Neural crest cell (in vitro differentiated cells): ENCODE results near the gene TMPRSS11F. TPM values are rescaled to one million over a fixed set of nuclear protein-coding genes. Genes with fewer than 3 reads are reported as not detected.
A peak's percentile ranks its signal among the peaks of the same experiment; 100 is the strongest.

Experiments used
- DNase-seq: peaks from one replicate; pipeline ENCODE4 v3.0.0; 2021; ENCODE audit warnings: low read depth, mixed read lengths, low spot score
- H3K27ac Mint-ChIP-seq: one replicate; pipeline ENCODE4 v1.8.0; 2021; ENCODE audit warnings: mild to moderate bottlenecking, mixed read lengths; ENCODE audit not compliant: unreplicated experiment
- H3K27me3 Mint-ChIP-seq: 2 replicates; pipeline ENCODE4 v1.8.0; 2021; ENCODE audit warnings: low read depth, mild to moderate bottlenecking, mixed read lengths
- H3K36me3 Mint-ChIP-seq: 2 replicates; pipeline ENCODE4 v1.8.0; 2021; ENCODE audit warnings: low read depth, mild to moderate bottlenecking, mixed read lengths
- H3K4me1 Mint-ChIP-seq: 2 replicates; pipeline ENCODE4 v1.8.0; 2021; ENCODE audit warnings: mixed read lengths
- H3K4me3 Mint-ChIP-seq: one replicate; pipeline ENCODE4 v1.8.0; 2021; ENCODE audit warnings: mild to moderate bottlenecking, mixed read lengths
- H3K9me3 Mint-ChIP-seq: 2 replicates; pipeline ENCODE4 v1.8.0; 2021; ENCODE audit warnings: mixed read lengths
- total RNA-seq: library from RNA; stranded (reverse); gene quantifications from 2 replicates; pipeline ENCODE4 v1.2.1, GENCODE V29; 2021
- TF ChIP-seq, protein P1 (sequence below): fragments of 200-600 bp; sonication (generic); conservative IDR thresholded peaks from 2 replicates; pipeline ENCODE4 v1.5.0; 2021; ENCODE audit warnings: antibody characterized with exemption, mild to moderate bottlenecking

TMPRSS11F gene
- total RNA-seq, 1 donor from 2014 or later = not detected

DNA sequence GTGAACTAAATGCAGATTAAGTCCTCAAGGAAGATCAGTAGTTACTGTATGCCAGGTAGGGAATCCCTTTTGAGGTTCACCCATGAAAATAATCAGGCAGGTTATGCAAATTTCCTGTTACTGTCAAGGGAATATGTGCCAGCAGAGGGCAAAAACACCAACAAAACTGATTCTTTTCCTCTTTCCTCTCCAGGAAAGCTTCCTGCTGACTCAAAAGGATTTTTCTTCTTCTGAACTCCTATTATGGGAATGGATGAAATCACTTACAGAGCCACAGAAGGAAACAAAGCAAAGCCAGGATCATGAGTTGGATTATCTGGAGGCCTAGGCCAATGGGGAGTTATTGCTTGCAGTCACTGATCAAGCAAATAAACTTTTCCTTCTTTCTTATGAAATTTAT lies 49.7 kb downstream of the TMPRSS11F start:
- no peaks in the 10 kb centered on the region for H3K4me1 Mint-ChIP-seq
- no peaks in the 10 kb centered on the region for H3K27me3 Mint-ChIP-seq
- no peak for DNase-seq
- TF ChIP-seq, protein P1, sequence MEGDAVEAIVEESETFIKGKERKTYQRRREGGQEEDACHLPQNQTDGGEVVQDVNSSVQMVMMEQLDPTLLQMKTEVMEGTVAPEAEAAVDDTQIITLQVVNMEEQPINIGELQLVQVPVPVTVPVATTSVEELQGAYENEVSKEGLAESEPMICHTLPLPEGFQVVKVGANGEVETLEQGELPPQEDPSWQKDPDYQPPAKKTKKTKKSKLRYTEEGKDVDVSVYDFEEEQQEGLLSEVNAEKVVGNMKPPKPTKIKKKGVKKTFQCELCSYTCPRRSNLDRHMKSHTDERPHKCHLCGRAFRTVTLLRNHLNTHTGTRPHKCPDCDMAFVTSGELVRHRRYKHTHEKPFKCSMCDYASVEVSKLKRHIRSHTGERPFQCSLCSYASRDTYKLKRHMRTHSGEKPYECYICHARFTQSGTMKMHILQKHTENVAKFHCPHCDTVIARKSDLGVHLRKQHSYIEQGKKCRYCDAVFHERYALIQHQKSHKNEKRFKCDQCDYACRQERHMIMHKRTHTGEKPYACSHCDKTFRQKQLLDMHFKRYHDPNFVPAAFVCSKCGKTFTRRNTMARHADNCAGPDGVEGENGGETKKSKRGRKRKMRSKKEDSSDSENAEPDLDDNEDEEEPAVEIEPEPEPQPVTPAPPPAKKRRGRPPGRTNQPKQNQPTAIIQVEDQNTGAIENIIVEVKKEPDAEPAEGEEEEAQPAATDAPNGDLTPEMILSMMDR = peak; percentile 17
- H3K27ac Mint-ChIP-seq = no peak overlapping the region
- no peaks in the 10 kb centered on the region for H3K36me3 Mint-ChIP-seq
- no peaks in the 10 kb centered on the region for H3K9me3 Mint-ChIP-seq
- H3K4me3 Mint-ChIP-seq = no peak overlapping the region

DNA sequence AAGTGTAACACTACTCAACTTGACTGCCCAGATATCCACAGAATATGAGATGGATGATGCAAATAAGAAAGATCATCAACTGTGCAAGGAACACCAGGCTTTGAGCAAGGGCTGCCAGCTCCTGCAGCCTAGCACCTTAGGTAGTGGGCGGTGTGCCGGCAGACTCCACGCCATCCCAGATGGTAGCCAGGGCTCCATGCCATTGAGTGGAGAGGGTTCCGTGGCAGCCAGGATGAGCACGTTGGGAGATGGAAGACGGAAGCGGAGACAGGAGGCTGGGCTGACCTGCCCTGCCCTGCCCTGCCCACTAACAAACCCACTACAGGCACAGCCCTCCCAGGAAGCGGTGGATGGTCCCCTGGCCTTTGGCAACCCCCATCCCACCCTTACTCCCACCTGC lies 51.9 kb downstream of the TMPRSS11F start:
- TF ChIP-seq, protein P1 = no peak
- Mint-ChIP-seq H3K27me3 (no peaks in the 10 kb centered on the region), H3K4me3 (no peak overlapping the region), H3K27ac (no peak overlapping the region), H3K9me3 (no peaks in the 10 kb centered on the region), H3K36me3 (no peaks in the 10 kb centered on the region), H3K4me1 (peaks cover 4% of the 10 kb centered on the region)
- no peak for DNase-seq

DNA sequence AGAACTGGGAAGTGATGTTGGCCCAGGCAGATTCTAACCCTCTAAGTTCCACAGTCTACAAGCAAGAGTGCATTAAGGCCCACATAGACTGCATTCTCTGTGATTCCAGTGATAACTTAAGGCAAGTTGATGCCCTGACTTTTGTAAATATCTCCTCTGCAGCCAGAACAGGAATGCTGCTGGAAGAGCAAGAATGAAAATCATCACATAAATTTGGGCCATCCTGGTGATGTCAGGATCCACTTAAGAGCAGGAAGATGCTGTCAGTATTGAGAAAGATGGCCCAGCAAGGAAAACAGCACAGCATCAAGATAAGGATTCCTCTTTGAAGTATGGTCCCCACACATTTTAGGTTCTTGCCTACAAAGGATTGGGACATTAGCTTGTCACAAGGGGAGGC lies 52.4 kb downstream of the TMPRSS11F start:
- TF ChIP-seq, protein P1 = no peak
- H3K4me1 Mint-ChIP-seq = peaks cover 9% of the 10 kb centered on the region
- no peak for DNase-seq
- no peaks in the 10 kb centered on the region for H3K36me3 Mint-ChIP-seq
- no peaks in the 10 kb centered on the region for H3K27me3 Mint-ChIP-seq
- H3K27ac Mint-ChIP-seq = no peak overlapping the region
- no peaks in the 10 kb centered on the region for H3K9me3 Mint-ChIP-seq
- no peak overlapping the region for H3K4me3 Mint-ChIP-seq

DNA sequence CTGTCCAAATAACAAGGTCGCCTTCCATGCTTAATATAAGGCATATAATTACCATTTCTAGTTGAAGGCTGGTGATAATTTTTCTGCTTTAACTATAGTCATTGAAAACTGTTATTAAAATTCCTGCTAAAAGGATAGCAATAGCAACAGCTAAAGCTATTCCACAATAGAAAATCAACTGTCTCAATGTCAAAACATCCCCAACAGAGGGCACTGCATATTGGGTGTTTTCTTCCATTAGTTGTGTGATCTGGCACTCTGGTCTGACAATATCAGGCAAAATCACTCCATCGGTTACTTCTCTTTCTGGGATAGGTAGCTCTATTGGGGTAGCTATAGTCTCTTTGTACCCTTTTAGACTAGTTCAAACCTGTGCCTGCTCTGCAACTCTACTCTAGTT lies 53.5 kb downstream of the TMPRSS11F start:
- TF ChIP-seq, protein P1 = no peak
- Mint-ChIP-seq H3K27ac (no peak overlapping the region), H3K36me3 (no peaks in the 10 kb centered on the region), H3K27me3 (no peaks in the 10 kb centered on the region), H3K4me3 (no peak overlapping the region), H3K9me3 (no peaks in the 10 kb centered on the region), H3K4me1 (peaks cover 9% of the 10 kb centered on the region)
- no peak for DNase-seq

DNA sequence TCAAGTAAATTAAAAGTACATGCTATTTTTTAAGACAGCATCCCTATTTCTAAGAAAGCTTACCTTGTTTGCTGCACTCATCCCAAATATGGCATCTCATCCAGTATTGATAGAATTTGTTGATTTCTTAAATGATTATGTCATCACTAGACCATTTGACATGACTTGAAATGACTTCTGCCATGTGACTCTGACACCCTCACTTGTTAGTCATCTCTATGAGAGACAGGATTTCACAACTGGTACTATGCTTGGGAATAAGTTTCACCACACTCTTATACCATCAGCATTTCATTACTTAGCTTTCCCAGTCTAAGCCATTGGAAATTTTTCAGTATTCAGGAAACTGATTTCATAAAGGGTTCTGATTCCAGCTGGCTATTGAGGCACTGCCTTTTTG lies 55.3 kb downstream of the TMPRSS11F start:
- TF ChIP-seq, protein P1 = no peak
- H3K36me3 Mint-ChIP-seq = no peaks in the 10 kb centered on the region
- H3K27me3 Mint-ChIP-seq = no peaks in the 10 kb centered on the region
- no peak overlapping the region for H3K27ac Mint-ChIP-seq
- H3K4me1 Mint-ChIP-seq = peaks cover 9% of the 10 kb centered on the region
- no peaks in the 10 kb centered on the region for H3K9me3 Mint-ChIP-seq
- DNase-seq = no peak
- no peak overlapping the region for H3K4me3 Mint-ChIP-seq

DNA sequence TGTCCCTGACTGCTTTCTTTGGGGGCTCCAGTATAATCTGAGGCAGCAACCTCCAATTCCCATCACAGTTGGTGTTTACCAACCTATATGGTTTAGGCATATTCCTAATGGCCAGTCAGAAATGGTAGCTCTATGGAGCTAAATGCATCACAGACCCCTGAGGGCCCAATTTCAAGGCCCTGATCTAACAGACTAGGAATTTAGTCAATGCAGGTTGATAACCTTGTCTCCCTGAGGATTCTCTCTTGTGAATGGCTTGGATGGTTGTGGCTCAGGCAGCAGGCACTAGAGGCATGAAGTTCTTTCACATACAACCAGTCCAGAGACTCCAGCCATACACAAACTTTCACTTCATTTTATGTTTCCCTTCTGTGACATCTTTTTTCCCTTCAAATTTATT lies 59.4 kb downstream of the TMPRSS11F start:
- H3K27ac Mint-ChIP-seq = no peak overlapping the region
- H3K36me3 Mint-ChIP-seq = no peaks in the 10 kb centered on the region
- no peak overlapping the region for H3K4me3 Mint-ChIP-seq
- TF ChIP-seq, protein P1 = no peak
- peaks cover 9% of the 10 kb centered on the region for H3K4me1 Mint-ChIP-seq
- peaks cover 2% of the 10 kb centered on the region for H3K9me3 Mint-ChIP-seq
- no peak for DNase-seq
- no peaks in the 10 kb centered on the region for H3K27me3 Mint-ChIP-seq
